ENCODE results near the gene PDK2.

Gene PDK2

GRCh38 chr17:50153650-50154575 is 58.8 kb downstream of the PDK2 start:
- DNase-seq: no peak

GRCh38 chr17:50154604-50155003 is 59.5 kb downstream of the PDK2 start:
- DNase-seq: no peak

GRCh38 chr17:50155115-50155819 is 60.1 kb downstream of the PDK2 start:
- no peak for DNase-seq

GRCh38 chr17:50157891-50158290 is 62.7 kb downstream of the PDK2 start:
- DNase-seq: no peak

- peak; percentile 67 for DNase-seq
These were observed 66.1 kb downstream of the PDK2 start for GRCh38 chr17:50161023-50161910.

All from NCI-H2029 (cell line).